ENCODE data around the gene BRD4. TPM values are rescaled to one million over a fixed set of nuclear protein-coding genes. Genes with fewer than 3 reads are reported as not detected.
A peak's percentile ranks its signal among the peaks of the same experiment; 100 is the strongest.

Gene BRD4
- total and polyA plus RNA-seq, 2 of the 13 experiments (the other 11 are each of a cell fraction or from before 2014, with no cell fraction given): 10.5 to 11.4 TPM

DNA sequence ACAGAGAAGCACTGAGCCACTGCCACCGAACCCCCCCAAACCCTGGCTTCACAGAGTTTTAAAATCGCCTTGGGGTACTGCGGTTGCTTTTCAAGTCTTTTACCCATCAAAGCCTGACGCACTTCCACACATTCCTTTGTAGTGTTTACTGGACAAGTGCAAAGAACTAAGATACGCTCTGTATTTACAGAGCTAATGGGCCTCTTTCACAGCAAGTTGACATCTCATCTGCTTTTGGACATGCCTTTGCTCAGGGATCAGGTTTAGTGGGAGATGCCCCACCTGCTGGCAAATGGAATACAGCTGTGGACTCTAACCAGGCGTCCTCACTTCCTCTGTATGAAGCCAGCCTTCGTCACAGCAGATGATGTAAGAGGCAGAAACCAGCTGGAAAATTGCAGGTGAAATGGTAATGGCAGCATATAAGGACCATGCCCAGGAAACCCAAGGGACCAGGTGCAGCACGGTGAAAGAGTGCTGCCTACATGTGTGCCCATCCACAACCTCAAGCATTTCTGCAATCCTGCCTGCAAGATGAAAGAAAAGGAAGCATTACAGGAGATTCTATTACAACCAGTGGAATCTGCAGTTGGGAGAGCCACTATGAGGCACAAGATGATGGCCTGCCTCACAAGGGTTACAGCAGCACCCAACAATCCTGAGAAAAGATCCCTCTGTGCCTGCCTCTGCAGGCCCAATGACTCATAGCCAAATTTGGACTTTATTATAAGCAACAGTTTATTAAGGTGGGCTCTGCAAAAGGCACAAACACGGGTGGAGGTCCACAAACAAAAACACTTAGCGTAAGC lies 34.7 kb downstream of the BRD4 start (continued):
- TF ChIP-seq ZNF660 (CRISPR knock-in tag; IDR thresholded peaks at IDR 0.05; ENCODE audit: borderline replicate concordance, low read depth): no peak
- no peak for TF ChIP-seq ZNF33B (CRISPR knock-in tag; IDR thresholded peaks at IDR 0.05)
- TF ChIP-seq ZFP1 (CRISPR knock-in tag; IDR thresholded peaks at IDR 0.05): no peak
- TF ChIP-seq, protein P1, sequence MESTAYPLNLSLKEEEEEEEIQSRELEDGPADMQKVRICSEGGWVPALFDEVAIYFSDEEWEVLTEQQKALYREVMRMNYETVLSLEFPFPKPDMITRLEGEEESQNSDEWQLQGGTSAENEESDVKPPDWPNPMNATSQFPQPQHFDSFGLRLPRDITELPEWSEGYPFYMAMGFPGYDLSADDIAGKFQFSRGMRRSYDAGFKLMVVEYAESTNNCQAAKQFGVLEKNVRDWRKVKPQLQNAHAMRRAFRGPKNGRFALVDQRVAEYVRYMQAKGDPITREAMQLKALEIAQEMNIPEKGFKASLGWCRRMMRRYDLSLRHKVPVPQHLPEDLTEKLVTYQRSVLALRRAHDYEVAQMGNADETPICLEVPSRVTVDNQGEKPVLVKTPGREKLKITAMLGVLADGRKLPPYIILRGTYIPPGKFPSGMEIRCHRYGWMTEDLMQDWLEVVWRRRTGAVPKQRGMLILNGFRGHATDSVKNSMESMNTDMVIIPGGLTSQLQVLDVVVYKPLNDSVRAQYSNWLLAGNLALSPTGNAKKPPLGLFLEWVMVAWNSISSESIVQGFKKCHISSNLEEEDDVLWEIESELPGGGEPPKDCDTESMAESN (CRISPR knock-in tag; conservative IDR thresholded peaks at IDR 0.05): peak; percentile 85
- peak; percentile 89 for TF ChIP-seq PITX1 (CRISPR knock-in tag; IDR thresholded peaks at IDR 0.05)
- TF ChIP-seq ZNF703 (CRISPR knock-in tag; IDR thresholded peaks at IDR 0.05; ENCODE audit: borderline replicate concordance): no peak
- TF ChIP-seq TSC22D2 (CRISPR knock-in tag; IDR thresholded peaks at IDR 0.05; ENCODE audit: borderline replicate concordance): no peak
- peak; percentile 86; the same call in 1 of the 2 replicates for TF ChIP-seq HDAC2 (CRISPR knock-in tag; IDR thresholded peaks at IDR 0.05)
- peak; percentile 70 for TF ChIP-seq XRCC5 (optimal IDR thresholded peaks at IDR 0.05; ENCODE audit: low read length)
- no peak for TF ChIP-seq ZNF850 (CRISPR knock-in tag; conservative IDR thresholded peaks at IDR 0.05)
- peak; percentile 81; the same call in 1 of the 2 replicates for TF ChIP-seq FOXK1 (CRISPR knock-in tag; IDR thresholded peaks at IDR 0.05; ENCODE audit: borderline replicate concordance, low read depth)
- no peak for TF ChIP-seq TRIM24 (CRISPR knock-in tag; IDR thresholded peaks at IDR 0.05)
- TF ChIP-seq, protein P2, sequence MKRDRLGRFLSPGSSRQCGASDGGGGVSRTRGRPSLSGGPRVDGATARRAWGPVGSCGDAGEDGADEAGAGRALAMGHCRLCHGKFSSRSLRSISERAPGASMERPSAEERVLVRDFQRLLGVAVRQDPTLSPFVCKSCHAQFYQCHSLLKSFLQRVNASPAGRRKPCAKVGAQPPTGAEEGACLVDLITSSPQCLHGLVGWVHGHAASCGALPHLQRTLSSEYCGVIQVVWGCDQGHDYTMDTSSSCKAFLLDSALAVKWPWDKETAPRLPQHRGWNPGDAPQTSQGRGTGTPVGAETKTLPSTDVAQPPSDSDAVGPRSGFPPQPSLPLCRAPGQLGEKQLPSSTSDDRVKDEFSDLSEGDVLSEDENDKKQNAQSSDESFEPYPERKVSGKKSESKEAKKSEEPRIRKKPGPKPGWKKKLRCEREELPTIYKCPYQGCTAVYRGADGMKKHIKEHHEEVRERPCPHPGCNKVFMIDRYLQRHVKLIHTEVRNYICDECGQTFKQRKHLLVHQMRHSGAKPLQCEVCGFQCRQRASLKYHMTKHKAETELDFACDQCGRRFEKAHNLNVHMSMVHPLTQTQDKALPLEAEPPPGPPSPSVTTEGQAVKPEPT (CRISPR knock-in tag; IDR thresholded peaks at IDR 0.05; ENCODE audit: low read depth): no peak
- TF ChIP-seq ZMYM4 (CRISPR knock-in tag; IDR thresholded peaks at IDR 0.05): no peak; the same call in 1 of the 2 replicates
- no peak for TF ChIP-seq JUND (CRISPR knock-in tag; IDR thresholded peaks at IDR 0.05)
- TF ChIP-seq RXRB (CRISPR knock-in tag; IDR thresholded peaks at IDR 0.05; ENCODE audit: borderline replicate concordance): peak; percentile 91
- TF ChIP-seq SIN3B (IDR thresholded peaks at IDR 0.05; ENCODE audit: low read length): no peak
- TF ChIP-seq, protein P3, sequence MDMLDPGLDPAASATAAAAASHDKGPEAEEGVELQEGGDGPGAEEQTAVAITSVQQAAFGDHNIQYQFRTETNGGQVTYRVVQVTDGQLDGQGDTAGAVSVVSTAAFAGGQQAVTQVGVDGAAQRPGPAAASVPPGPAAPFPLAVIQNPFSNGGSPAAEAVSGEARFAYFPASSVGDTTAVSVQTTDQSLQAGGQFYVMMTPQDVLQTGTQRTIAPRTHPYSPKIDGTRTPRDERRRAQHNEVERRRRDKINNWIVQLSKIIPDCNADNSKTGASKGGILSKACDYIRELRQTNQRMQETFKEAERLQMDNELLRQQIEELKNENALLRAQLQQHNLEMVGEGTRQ (IDR thresholded peaks at IDR 0.05; ENCODE audit: low read depth, low read length): no peak
- TF ChIP-seq, protein P3 (CRISPR knock-in tag; IDR thresholded peaks at IDR 0.05; ENCODE audit: borderline replicate concordance): no peak
